Esophagus mucosa (tissue), 1 donor: Measurements from ENCODE around the gene RAB44. TPM values are rescaled to one million over a fixed set of nuclear protein-coding genes. Genes with fewer than 3 reads are reported as not detected.

Experiments
- ATAC-seq: fragments of 200-7000 bp; cut with Tn5 transposase; one replicate; pipeline ENCODE4 v1.9.1; 2020
- total RNA-seq: library from RNA; stranded (reverse); gene quantifications from one replicate; pipeline ENCODE4 v1.2.4, GENCODE V29; 2023
- donor health status: DM: yes; HTN: yes; CAD: no.

RAB44 gene
- total RNA-seq, 1 donor from 2014 or later: 0.36 TPM

- ATAC-seq: no peak
Measured at GRCh38 chr6:36779227-36779626, 81.6 kb downstream of the RAB44 start.

- no peak for ATAC-seq
Measured at GRCh38 chr6:36780442-36781177, 83.0 kb downstream of the RAB44 start.

- ATAC-seq: no peak
Measured at GRCh38 chr6:36781669-36782068, 84.0 kb downstream of the RAB44 start.

Other genes with a start within 250 kb of the RAB44 start
- gene STK38, start 150.3 kb upstream of the RAB44 start, total RNA-seq: 26.1 TPM
- 216 TPM for gene SRSF3, start 103.5 kb upstream of the RAB44 start, total RNA-seq
- 145 TPM for gene CDKN1A, start 19.1 kb upstream of the RAB44 start, total RNA-seq
- gene CPNE5, start 141.6 kb downstream of the RAB44 start, total RNA-seq: 1.00 TPM
- 25.5 TPM for gene PPIL1, start 177.0 kb downstream of the RAB44 start, total RNA-seq
- gene C6orf89, start 188.1 kb downstream of the RAB44 start, total RNA-seq: 33.6 TPM